ENCODE measurements around the gene RIMS4.

RIMS4 gene

GRCh38 chr20:44703183-44703925, 107.0 kb downstream of the RIMS4 start:
- no peak for DNase-seq (ENCODE audit: low read depth in 2 of 3, low spot score in 2 of 3)

DNA sequence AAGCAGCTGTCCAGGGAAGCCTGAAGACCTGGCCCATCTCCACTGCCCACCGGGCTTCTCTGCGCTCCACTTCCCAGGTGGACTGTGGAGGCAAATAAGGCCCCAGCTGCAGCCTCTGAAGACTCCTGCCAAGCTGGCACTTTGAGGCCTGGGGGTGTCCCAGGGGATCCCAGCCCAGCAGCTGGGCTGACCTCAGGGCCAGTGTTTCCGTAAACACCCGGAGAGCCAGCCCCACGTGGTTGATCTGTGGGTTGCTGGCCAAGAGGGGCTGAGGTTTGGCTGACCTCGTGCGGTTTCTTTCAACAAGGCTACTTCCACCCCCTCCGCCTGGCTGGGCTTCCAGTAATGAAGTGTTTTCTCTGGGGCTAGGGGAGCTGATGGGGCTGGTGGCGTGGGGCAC, 107.6 kb downstream of the RIMS4 start:
- no peak for DNase-seq (ENCODE audit: low read depth in 2 of 3, low spot score in 2 of 3)

DNA sequence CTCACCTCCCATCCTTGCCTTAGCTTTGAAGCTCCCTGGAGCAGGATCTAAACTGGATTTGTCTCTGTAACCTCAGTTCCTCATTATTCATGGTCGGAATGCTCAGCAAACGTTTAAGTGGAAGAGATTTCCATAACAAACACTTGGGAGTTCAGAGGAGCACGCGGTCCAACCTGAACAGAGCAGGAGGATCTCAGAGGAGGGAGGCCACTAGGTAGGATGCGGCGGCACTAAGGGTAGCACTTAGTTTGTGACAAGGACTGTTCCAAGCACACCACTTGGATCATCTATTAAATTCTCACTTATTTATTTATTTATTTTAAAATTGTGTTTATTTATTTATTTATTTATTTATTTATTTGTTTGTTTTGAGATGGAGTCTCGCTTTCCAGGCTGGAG, 108.5 kb downstream of the RIMS4 start:
- no peak for DNase-seq (ENCODE audit: low read depth in 2 of 3, low spot score in 2 of 3)
